K562 (cell line): ENCODE data around the gene SPINK4. TPM values are rescaled to one million over a fixed set of nuclear protein-coding genes. Genes with fewer than 3 reads are reported as not detected.

Source experiments
- ATAC-seq: fragments of 200-7000 bp; cut with Tn5 transposase; 3 replicates; pipeline ENCODE4 v1.9.1; 2020; ENCODE audit warnings: moderate library complexity
- BruUV-seq: library from RNA; stranded (reverse); fragments of 400-500 nt; replicated peaks from 2 replicates; lab custom pipeline; 2021; lab: Mats Ljungman, UMichigan
- CTCF ChIA-PET: fragments of 300-600 bp; formaldehyde crosslinking; extraction: SDS; loops from one replicate; lab custom pipeline; 2021; ENCODE audit warnings: low intra/inter-chr PET ratio; lab: Yijun Ruan, JAX
- POLR2A ChIA-PET: fragments of 300-600, 350-650 bp; sonication (Branson Sonifier 250); formaldehyde crosslinking; extraction: SDS; loops from one replicate; lab custom pipeline; 2021; ENCODE audit warnings: antibody characterized with exemption, inconsistent platforms; lab: Yijun Ruan, JAX
- DNase-seq, 4 experiments: peaks; one replicate each; pipeline versions ENCODE4 v3.0.0 to v3.0.0-alpha.2; 2011 to 2018; ENCODE audit warnings: low spot score in 3 of 4, mixed read lengths in 3 of 4; ENCODE audit errors: extremely low read depth in 1 of 4
- FAIRE-seq: peaks from 2 replicates; lab custom pipeline; 2011; peaks lifted over from hg19 to GRCh38; lab: Jason Lieb, UNC
- H2AFZ ChIP-seq: 2 replicates; pipeline ENCODE4 v1.6.0; 2011; ENCODE audit warnings: low read depth, low read length, control low read depth, inconsistent platforms
- H3K27ac ChIP-seq: fragments of 200-600 bp; 3 replicates; pipeline ENCODE4 v1.8.0; 2011; ENCODE audit warnings: low read depth, mild to moderate bottlenecking, control low read depth, inconsistent platforms, low read length, moderate library complexity, mixed read lengths; ENCODE audit errors: extremely low read depth
- H3K27me3 ChIP-seq, 2 experiments: fragments of 300-600 bp in 1 of 2; 2 replicates in 1 of 2; 3 replicates in 1 of 2; pipeline versions ENCODE4 v1.6.0 to v1.8.0; 2011; ENCODE audit warnings: inconsistent platforms in 2 of 2, low read length in 2 of 2, mild to moderate bottlenecking in 1 of 2, mixed read lengths in 1 of 2, moderate library complexity in 1 of 2; ENCODE audit not compliant: control insufficient read depth in 2 of 2, insufficient read depth in 2 of 2
- H3K36me3 ChIP-seq: fragments of 300-600 bp; 3 replicates; pipeline ENCODE4 v1.8.0; 2011; ENCODE audit warnings: mild to moderate bottlenecking, low read length, inconsistent platforms; ENCODE audit not compliant: control insufficient read depth, insufficient read depth
- H3K4me1 ChIP-seq, 2 experiments: fragments of 200-600 bp in 1 of 2; replicated peaks in 1 of 2; 2 replicates in 1 of 2; 3 replicates in 1 of 2; pipeline versions ENCODE4 v1.5.1 to v1.8.0; 2011; ENCODE audit warnings: inconsistent platforms in 2 of 2, low read length in 2 of 2, mild to moderate bottlenecking in 1 of 2, mixed read lengths in 1 of 2, moderate library complexity in 1 of 2; ENCODE audit not compliant: control insufficient read depth in 2 of 2, insufficient read depth in 2 of 2
- H3K4me2 ChIP-seq: 2 replicates; pipeline ENCODE4 v1.6.1; 2011; ENCODE audit warnings: low read length, control low read depth, inconsistent platforms, mixed read lengths; ENCODE audit not compliant: insufficient read depth
- H3K4me3 ChIP-seq: fragments of 200-600 bp; sonication (generic), shearing (Covaris generic); 2 replicates; pipeline ENCODE4 v1.5.1; 2016; ENCODE audit warnings: control low read depth, inconsistent platforms
- H3K79me2 ChIP-seq: fragments of 200-600 bp; 3 replicates; pipeline ENCODE4 v1.8.0; 2011; ENCODE audit warnings: low read length, inconsistent platforms; ENCODE audit not compliant: control insufficient read depth, insufficient read depth
- H3K9ac ChIP-seq, 2 experiments: 2 replicates each; pipeline versions ENCODE4 v1.6.0 to v1.6.1; 2011; ENCODE audit warnings: low read depth in 2 of 2, low read length in 2 of 2, control low read depth in 1 of 2, inconsistent platforms in 1 of 2, mild to moderate bottlenecking in 1 of 2, mixed read lengths in 1 of 2; ENCODE audit not compliant: insufficient read depth in 1 of 2
- H3K9me1 ChIP-seq: one replicate; pipeline ENCODE4 v1.6.0; 2011; ENCODE audit warnings: inconsistent platforms, mild to moderate bottlenecking, low read length, moderate library complexity; ENCODE audit not compliant: control insufficient read depth, insufficient read depth
- H3K9me3 ChIP-seq: replicated peaks from 2 replicates; pipeline ENCODE4 v1.5.1; 2011; ENCODE audit warnings: low read depth, low read length, inconsistent platforms; ENCODE audit not compliant: control insufficient read depth, insufficient read depth
- H4K20me1 ChIP-seq: replicated peaks from 2 replicates; pipeline ENCODE4 v1.6.1; 2011; ENCODE audit warnings: low read length, inconsistent platforms, mixed read lengths; ENCODE audit not compliant: control insufficient read depth, insufficient read depth
- E2F3 ChIP-seq: fragments of 250-450 bp; sonication (Bioruptor Pico); IDR thresholded peaks from 2 replicates; pipeline ENCODE4 v1.4.0; 2020; ENCODE audit warnings: mild to moderate bottlenecking
- E2F6 ChIP-seq, 2 experiments: IDR thresholded peaks; 2 replicates each; pipeline ENCODE4 v1.6.1; 2011; ENCODE audit warnings: borderline replicate concordance in 1 of 2, control low read depth in 1 of 2, low read depth in 1 of 2, low read length in 1 of 2, mild to moderate bottlenecking in 1 of 2, mixed read lengths in 1 of 2, moderate library complexity in 1 of 2; ENCODE audit not compliant: insufficient read depth in 1 of 2, insufficient read length in 1 of 2, poor library complexity in 1 of 2, severe bottlenecking in 1 of 2; ENCODE audit errors: extremely low read depth in 1 of 2
- GTF3C2 ChIP-seq: IDR thresholded peaks from 3 replicates; pipeline ENCODE4 v1.6.1; 2011; ENCODE audit warnings: borderline replicate concordance, mild to moderate bottlenecking, moderate library complexity; ENCODE audit not compliant: insufficient read length; ENCODE audit errors: extremely low read depth
- MAFG ChIP-seq: fragments of 450-650 bp; conservative IDR thresholded peaks from 2 replicates; pipeline ENCODE4 v1.6.1; 2016; ENCODE audit warnings: missing genetic modification characterization, missing compliant biosample characterization
- PHB ChIP-seq: fragments of 250-450 bp; sonication (Bioruptor Pico); IDR thresholded peaks from 2 replicates; pipeline ENCODE4 v1.5.0; 2021
- PRMT5 ChIP-seq: sonication (generic); formaldehyde crosslinking; IDR thresholded peaks from 2 replicates; pipeline ENCODE4 v1.5.0; 2020; ENCODE audit warnings: missing genetic modification reagents
- RFX1 ChIP-seq: fragments of 450-650 bp; IDR thresholded peaks from 2 replicates; pipeline ENCODE4 v1.6.1; 2016; ENCODE audit warnings: mild to moderate bottlenecking, moderate library complexity
- SFPQ ChIP-seq: fragments of 200-400 bp; formaldehyde crosslinking; IDR thresholded peaks from 2 replicates; pipeline ENCODE4 v1.6.1; 2017; ENCODE audit warnings: mild to moderate bottlenecking, low read depth, low read length, moderate library complexity
- SMC3 ChIP-seq: conservative IDR thresholded peaks from 2 replicates; pipeline ENCODE4 v1.6.1; 2011; ENCODE audit warnings: low read depth, low read length, improper control_type of control experiment; ENCODE audit not compliant: insufficient read depth
- SUPT5H ChIP-seq: fragments of 450-650 bp; IDR thresholded peaks from 2 replicates; pipeline ENCODE4 v1.6.1; 2016
- WHSC1 ChIP-seq: IDR thresholded peaks from one replicate; pipeline ENCODE4 v1.6.1; 2012; ENCODE audit warnings: low read length, control low read depth, inconsistent platforms
- ZNF57 ChIP-seq: fragments of 450-650 bp; formaldehyde crosslinking; IDR thresholded peaks from 2 replicates; pipeline ENCODE4 v1.4.0; 2020; ENCODE audit warnings: mild to moderate bottlenecking, moderate library complexity
- ZNF707 ChIP-seq: fragments of 250-450 bp; sonication (Bioruptor Pico); conservative IDR thresholded peaks from 2 replicates; pipeline ENCODE4 v1.8.0; 2022; ENCODE audit warnings: inconsistent platforms, mild to moderate bottlenecking, moderate library complexity
- ZZZ3 ChIP-seq: fragments of 450-650 bp; IDR thresholded peaks from 2 replicates; pipeline ENCODE4 v1.6.1; 2016; ENCODE audit warnings: antibody characterized with exemption, mild to moderate bottlenecking, moderate library complexity
- WGBS: fragments of 100-300 bp; shearing (Covaris generic); methylation state at CpG from one replicate; pipeline ENCODE4 v1.1.6; 2016; ENCODE audit warnings: low coverage, mixed read lengths; ENCODE audit not compliant: insufficient coverage; ENCODE audit errors: missing lambda C conversion rate; 5-methylcytosine and 5-hydroxymethylcytosine counted together
- in situ Hi-C: fragments of 300-500 bp; cut with MboI; formaldehyde crosslinking; loops from 4 replicates; pipeline ENCODE4 v1.15.0; 2018; ENCODE audit warnings: inconsistent platforms, mixed read lengths
- intact Hi-C: fragments of 100-400 bp; cut with micrococcal nuclease; formaldehyde crosslinking; loops from 2 replicates; pipeline ENCODE4 v1.14.2; 2022
- polyA plus RNA-seq, 8 experiments: library from polyadenylated mRNA; depleted of rRNA in 4 of 8; stranded (reverse) in 5 of 8; unstranded in 3 of 8; fragments of >200 nt; fragmentation: Nextera tagmentation in 2 of 8; fragmentation: Illumina TruSeq in 1 of 8; extraction: Ambion mirVana in 2 of 8; extraction: Trizol in 1 of 8; gene quantifications; 2 replicates each; pipeline versions ENCODE4 v1.2.1 to v1.2.3, GENCODE V29; 2011 to 2014; ENCODE audit warnings: inconsistent platforms in 1 of 8, missing spikeins in 1 of 8
- total RNA-seq, 7 experiments: library from RNA; depleted of rRNA in 6 of 7; stranded (reverse); fragments of >200 nt in 6 of 7; fragmentation: Illumina TruSeq in 2 of 7; extraction: Trizol in 2 of 7; gene quantifications; 2 replicates each; pipeline versions ENCODE4 v1.2.1 to v1.2.3, GENCODE V29; 2011 to 2021; ENCODE audit warnings: low replicate concordance in 1 of 7
- TF ChIP-seq, protein P1 (sequence below), 2 experiments: fragments of 450-650 bp in 1 of 2; sonication (generic) in 1 of 2; formaldehyde crosslinking in 1 of 2; IDR thresholded peaks in 1 of 2; conservative IDR thresholded peaks in 1 of 2; 2 replicates each; pipeline versions ENCODE4 v1.6.1 to v1.8.1; 2016 to 2023; ENCODE audit warnings: mild to moderate bottlenecking in 2 of 2, moderate library complexity in 2 of 2, inconsistent platforms in 1 of 2, missing genetic modification reagents in 1 of 2

SPINK4 gene
- total and polyA plus RNA-seq, 9 of the 15 experiments (the other 6 are each of a cell fraction or from before 2014, with no cell fraction given), result 0.74 to 5.5 (median 2.1) TPM; not detected in 2

GRCh38 chr9:33248606-33249005, 8.6 kb downstream of the SPINK4 start:
- H3K9me3 ChIP-seq, result no peaks in the 10 kb centered on the region
- H3K4me1 ChIP-seq, result no peaks in the 10 kb centered on the region
- H3K27me3 ChIP-seq, result no peaks in the 10 kb centered on the region
- no peaks in the 10 kb centered on the region for H3K9me1 ChIP-seq
- no peak overlapping the region for H3K9ac ChIP-seq
- intact Hi-C loops (no loop called here), in situ Hi-C loops (loop anchor here (25.0 kb wide), 2 partner anchors 686 to 861 kb away; partner anchors contain the start of genes ACO1, NDUFB6, SMIM27 and TOPORS)
- ChIA-PET POLR2A (interaction anchor here (1.1 kb wide), 3 partner anchors 10 to 15 kb away, joined by 3 to 5 read pairs (median 4); no protein-coding TSS in a partner anchor), CTCF (interaction anchor here (0.5 kb wide), 1 partner anchor 1294 kb away, joined by 3 read pairs; no protein-coding TSS in a partner anchor)
- no peak overlapping the region for H3K4me3 ChIP-seq
- no peak overlapping the region for H3K4me2 ChIP-seq
- no peak overlapping the region for H3K27ac ChIP-seq
- no peak for ATAC-seq
- H3K79me2 ChIP-seq, result no peaks in the 10 kb centered on the region
- WGBS, result 96% methylated on average over 3 of the region's 3 CpGs
- no peak overlapping the region for H2AFZ ChIP-seq
- peaks cover 20% of the 10 kb centered on the region; the same call in 2 of the 3 replicates for H3K36me3 ChIP-seq
- FAIRE-seq, result no peak
- no TSS peak for BruUV-seq
- no peaks in the 10 kb centered on the region; the same call in 1 of the 2 replicates for H4K20me1 ChIP-seq
- no peak for DNase-seq
- no peak for TF ChIP-seq SFPQ
- TF ChIP-seq MAFG (tag), result no peak
- no peak for TF ChIP-seq SUPT5H
- no peak for TF ChIP-seq ZNF707 (CRISPR knock-in tag)
- no peak for TF ChIP-seq PRMT5 (CRISPR knock-in tag)
- no peak for TF ChIP-seq GTF3C2
- TF ChIP-seq, protein P1, sequence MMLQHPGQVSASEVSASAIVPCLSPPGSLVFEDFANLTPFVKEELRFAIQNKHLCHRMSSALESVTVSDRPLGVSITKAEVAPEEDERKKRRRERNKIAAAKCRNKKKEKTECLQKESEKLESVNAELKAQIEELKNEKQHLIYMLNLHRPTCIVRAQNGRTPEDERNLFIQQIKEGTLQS (IDR thresholded peaks at IDR 0.05), result no peak
- TF ChIP-seq, protein P1 (CRISPR knock-in tag; conservative IDR thresholded peaks at IDR 0.05), result no peak
- TF ChIP-seq E2F3 (CRISPR knock-in tag), result no peak
- no peak for TF ChIP-seq ZZZ3
- no peak for TF ChIP-seq ZNF57 (CRISPR knock-in tag)
- TF ChIP-seq PHB (CRISPR knock-in tag), result no peak
- no peak for TF ChIP-seq E2F6 (IDR thresholded peaks at IDR 0.05; ENCODE audit: borderline replicate concordance in 1 of 2, extremely low read depth in 1 of 2, insufficient read depth in 1 of 2, insufficient read length in 1 of 2, low read depth in 1 of 2, low read length in 1 of 2, poor library complexity in 1 of 2, severe bottlenecking in 1 of 2)
- TF ChIP-seq RFX1, result no peak
- TF ChIP-seq SMC3, result no peak
- TF ChIP-seq WHSC1, result no peak
